A673 (cell line): ENCODE data around the gene BLCAP.

Source experiments
- CTCF ChIP-seq: fragments of 300-800, 200-600 bp; sonication (generic); conservative IDR thresholded peaks from 2 replicates; pipeline ENCODE4 v1.5.1; 2017; ENCODE audit warnings: low read depth, mild to moderate bottlenecking, antibody characterized with exemption, low read length, moderate library complexity, mixed read lengths
- EZH2 ChIP-seq: fragments of 200-600 bp; sonication (generic); IDR thresholded peaks from 2 replicates; pipeline ENCODE4 v1.6.1; 2017; ENCODE audit warnings: borderline replicate concordance, low read depth, mild to moderate bottlenecking, mixed read lengths, antibody characterized with exemption, low read length; ENCODE audit not compliant: poor library complexity, severe bottlenecking

GRCh38 chr20:37479925-37480691 lies 47.6 kb downstream of the BLCAP start:
- TF ChIP-seq CTCF, result no peak
- TF ChIP-seq EZH2, result no peak
